ENCODE data around the gene CEP112.
"Not testable (repeated sequence)": the region's sequence is repeated elsewhere in the genome, so short reads cannot be mapped to it uniquely, and the experiment has no call there.

Gene CEP112

GRCh38 chr17:66080670-66081069 lies 111.3 kb downstream of the CEP112 start:
- H3K4me2 ChIP-seq (ENCODE audit: low read length); H3K9ac ChIP-seq (ENCODE audit: low read length); H3K14ac ChIP-seq (ENCODE audit: low read length); H2BK120ac ChIP-seq (ENCODE audit: insufficient read depth, low read length, poor library complexity); H3K79me1 ChIP-seq (ENCODE audit: low read length); H3K23ac ChIP-seq (ENCODE audit: low read length); H3K4ac ChIP-seq (ENCODE audit: low read depth, low read length); H4K8ac ChIP-seq (ENCODE audit: low read depth, low read length); H4K12ac ChIP-seq (ENCODE audit: low read depth, low read length); H3K4me1 ChIP-seq (ENCODE audit: control insufficient read depth in 1 of 2, insufficient read depth in 2 of 2, low read length in 2 of 2); H3K4me3 ChIP-seq (ENCODE audit: low read depth, low read length); H2AK5ac ChIP-seq (ENCODE audit: low read length); H3K79me2 ChIP-seq (ENCODE audit: control insufficient read depth, insufficient read depth, low read length, poor library complexity); H2AFZ ChIP-seq (ENCODE audit: insufficient read depth, low read length, poor library complexity); H3K18ac ChIP-seq (ENCODE audit: low read length); H3K27me3 ChIP-seq (ENCODE audit: insufficient read depth, low read length); H2BK5ac ChIP-seq (ENCODE audit: low read depth, low read length, poor library complexity); H4K91ac ChIP-seq (ENCODE audit: low read depth, low read length); H2BK12ac ChIP-seq (ENCODE audit: low read length); H3K27ac ChIP-seq (ENCODE audit: low read depth, low read length); DNase-seq; H3K36me3 ChIP-seq (ENCODE audit: control insufficient read depth in 1 of 2, insufficient read depth in 2 of 2, low read length in 2 of 2); H3K9me3 ChIP-seq (ENCODE audit: insufficient read depth, low read depth, low read length): not testable (repeated sequence)
- no CpG with 5 or more reads among the region's 3 CpGs for WGBS (ENCODE audit: extremely low coverage, insufficient coverage, insufficient read length)

DNA sequence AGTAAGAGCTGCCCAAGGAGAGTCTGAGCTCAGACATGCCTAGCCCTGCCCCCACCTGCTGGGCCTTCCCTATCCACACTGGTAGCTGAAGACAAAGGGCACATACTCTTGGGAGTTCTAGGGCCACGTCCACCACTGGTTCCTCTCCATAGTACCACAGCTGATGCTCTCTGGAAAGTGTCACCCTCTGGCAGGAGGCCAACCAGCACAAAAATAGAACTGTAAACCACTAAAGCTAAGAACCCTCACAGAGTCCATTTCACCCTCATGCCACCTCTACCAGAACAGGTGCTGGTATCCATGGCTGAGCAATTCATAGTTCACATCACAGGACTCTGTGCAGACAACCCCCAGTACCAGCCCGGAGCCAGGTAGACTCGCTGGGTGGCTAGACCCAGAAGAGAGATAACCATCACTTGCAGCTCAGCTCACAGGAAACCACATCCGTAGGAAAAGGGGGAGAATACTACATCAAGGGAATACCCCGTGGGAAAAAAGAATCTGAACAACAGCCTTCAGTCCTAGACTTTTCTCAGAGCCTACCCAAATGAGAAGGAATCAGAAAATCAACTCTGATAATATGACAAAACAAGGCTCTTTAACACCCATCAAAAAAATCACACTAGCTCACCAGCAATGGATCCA lies 115.3 kb downstream of the CEP112 start:
- H3K23ac ChIP-seq (ENCODE audit: low read length) = no peak overlapping the region
- no peak overlapping the region for H4K8ac ChIP-seq (ENCODE audit: low read depth, low read length)
- H3K4me1 ChIP-seq (ENCODE audit: control insufficient read depth in 1 of 2, insufficient read depth in 2 of 2, low read length in 2 of 2) = no peaks in the 10 kb centered on the region
- no CpG with 5 or more reads among the region's 5 CpGs for WGBS (ENCODE audit: extremely low coverage, insufficient coverage, insufficient read length)
- no peak overlapping the region for H4K12ac ChIP-seq (ENCODE audit: low read depth, low read length)
- no peak overlapping the region for H3K27ac ChIP-seq (ENCODE audit: low read depth, low read length)
- no peaks in the 10 kb centered on the region for H3K79me2 ChIP-seq (ENCODE audit: control insufficient read depth, insufficient read depth, low read length, poor library complexity)
- H2BK120ac ChIP-seq (ENCODE audit: insufficient read depth, low read length, poor library complexity) = no peak overlapping the region
- no peak overlapping the region for H2AK5ac ChIP-seq (ENCODE audit: low read length)
- no peaks in the 10 kb centered on the region for H3K27me3 ChIP-seq (ENCODE audit: insufficient read depth, low read length)
- no peak for DNase-seq
- no peaks in the 10 kb centered on the region for H3K79me1 ChIP-seq (ENCODE audit: low read length)
- no peak overlapping the region for H3K4ac ChIP-seq (ENCODE audit: low read depth, low read length)
- no peaks in the 10 kb centered on the region for H3K9me3 ChIP-seq (ENCODE audit: insufficient read depth, low read depth, low read length)
- no peak overlapping the region for H2BK5ac ChIP-seq (ENCODE audit: low read depth, low read length, poor library complexity)
- H3K9ac ChIP-seq (ENCODE audit: low read length) = no peak overlapping the region
- H4K91ac ChIP-seq (ENCODE audit: low read depth, low read length) = no peak overlapping the region
- H2AFZ ChIP-seq (ENCODE audit: insufficient read depth, low read length, poor library complexity) = no peak overlapping the region
- H3K36me3 ChIP-seq (ENCODE audit: control insufficient read depth in 1 of 2, insufficient read depth in 2 of 2, low read length in 2 of 2) = no peaks in the 10 kb centered on the region
- no peak overlapping the region for H2BK12ac ChIP-seq (ENCODE audit: low read length)
- no peak overlapping the region for H3K14ac ChIP-seq (ENCODE audit: low read length)
- H3K4me2 ChIP-seq (ENCODE audit: low read length) = no peak overlapping the region
- no peak overlapping the region for H3K18ac ChIP-seq (ENCODE audit: low read length)
- H3K4me3 ChIP-seq (ENCODE audit: low read depth, low read length) = no peak overlapping the region

- no peak overlapping the region for H3K4me2 ChIP-seq (ENCODE audit: low read length)
- H3K27me3 ChIP-seq (ENCODE audit: insufficient read depth, low read length) = no peaks in the 10 kb centered on the region
- no peak overlapping the region for H4K12ac ChIP-seq (ENCODE audit: low read depth, low read length)
- H3K36me3 ChIP-seq (ENCODE audit: control insufficient read depth in 1 of 2, insufficient read depth in 2 of 2, low read length in 2 of 2) = no peaks in the 10 kb centered on the region
- no peaks in the 10 kb centered on the region for H3K9me3 ChIP-seq (ENCODE audit: insufficient read depth, low read depth, low read length)
- no peak overlapping the region for H2BK12ac ChIP-seq (ENCODE audit: low read length)
- no peak overlapping the region for H2AK5ac ChIP-seq (ENCODE audit: low read length)
- no peaks in the 10 kb centered on the region for H3K79me2 ChIP-seq (ENCODE audit: control insufficient read depth, insufficient read depth, low read length, poor library complexity)
- no peak overlapping the region for H3K4me3 ChIP-seq (ENCODE audit: low read depth, low read length)
- H3K18ac ChIP-seq (ENCODE audit: low read length) = no peak overlapping the region
- no peak overlapping the region for H2BK120ac ChIP-seq (ENCODE audit: insufficient read depth, low read length, poor library complexity)
- H3K23ac ChIP-seq (ENCODE audit: low read length) = no peak overlapping the region
- DNase-seq = no peak
- no peak overlapping the region for H2BK5ac ChIP-seq (ENCODE audit: low read depth, low read length, poor library complexity)
- no peak overlapping the region for H4K91ac ChIP-seq (ENCODE audit: low read depth, low read length)
- no peak overlapping the region for H3K14ac ChIP-seq (ENCODE audit: low read length)
- H3K4ac ChIP-seq (ENCODE audit: low read depth, low read length) = no peak overlapping the region
- no peaks in the 10 kb centered on the region for H3K79me1 ChIP-seq (ENCODE audit: low read length)
- H2AFZ ChIP-seq (ENCODE audit: insufficient read depth, low read length, poor library complexity) = no peak overlapping the region
- no peak overlapping the region for H3K9ac ChIP-seq (ENCODE audit: low read length)
- H4K8ac ChIP-seq (ENCODE audit: low read depth, low read length) = no peak overlapping the region
- H3K27ac ChIP-seq (ENCODE audit: low read depth, low read length) = no peak overlapping the region
- no peaks in the 10 kb centered on the region for H3K4me1 ChIP-seq (ENCODE audit: control insufficient read depth in 1 of 2, insufficient read depth in 2 of 2, low read length in 2 of 2)
These were observed 118.5 kb downstream of the CEP112 start for GRCh38 chr17:66073384-66073783.

GRCh38 chr17:66063686-66064085 lies 128.2 kb downstream of the CEP112 start:
- H3K4ac ChIP-seq (ENCODE audit: low read depth, low read length) = no peak overlapping the region
- no peaks in the 10 kb centered on the region for H3K79me1 ChIP-seq (ENCODE audit: low read length)
- no peak overlapping the region for H2AFZ ChIP-seq (ENCODE audit: insufficient read depth, low read length, poor library complexity)
- no peak overlapping the region for H3K9ac ChIP-seq (ENCODE audit: low read length)
- H3K14ac ChIP-seq (ENCODE audit: low read length) = no peak overlapping the region
- H3K27ac ChIP-seq (ENCODE audit: low read depth, low read length) = no peak overlapping the region
- no peak overlapping the region for H4K12ac ChIP-seq (ENCODE audit: low read depth, low read length)
- H4K8ac ChIP-seq (ENCODE audit: low read depth, low read length) = no peak overlapping the region
- no peak overlapping the region for H3K18ac ChIP-seq (ENCODE audit: low read length)
- H3K79me2 ChIP-seq (ENCODE audit: control insufficient read depth, insufficient read depth, low read length, poor library complexity) = no peaks in the 10 kb centered on the region
- H3K4me1 ChIP-seq (ENCODE audit: control insufficient read depth in 1 of 2, insufficient read depth in 2 of 2, low read length in 2 of 2) = no peaks in the 10 kb centered on the region
- H2BK12ac ChIP-seq (ENCODE audit: low read length) = no peak overlapping the region
- no peak overlapping the region for H4K91ac ChIP-seq (ENCODE audit: low read depth, low read length)
- H2BK5ac ChIP-seq (ENCODE audit: low read depth, low read length, poor library complexity) = no peak overlapping the region
- no peaks in the 10 kb centered on the region for H3K27me3 ChIP-seq (ENCODE audit: insufficient read depth, low read length)
- H3K36me3 ChIP-seq (ENCODE audit: control insufficient read depth in 1 of 2, insufficient read depth in 2 of 2, low read length in 2 of 2) = no peaks in the 10 kb centered on the region
- H2AK5ac ChIP-seq (ENCODE audit: low read length) = no peak overlapping the region
- H3K4me2 ChIP-seq (ENCODE audit: low read length) = no peak overlapping the region
- no peak overlapping the region for H3K23ac ChIP-seq (ENCODE audit: low read length)
- H2BK120ac ChIP-seq (ENCODE audit: insufficient read depth, low read length, poor library complexity) = no peak overlapping the region
- DNase-seq = no peak
- WGBS (ENCODE audit: extremely low coverage, insufficient coverage, insufficient read length) = no CpG with 5 or more reads among the region's 1 CpG
- no peaks in the 10 kb centered on the region for H3K9me3 ChIP-seq (ENCODE audit: insufficient read depth, low read depth, low read length)
- no peak overlapping the region for H3K4me3 ChIP-seq (ENCODE audit: low read depth, low read length)
